Panc1 (cell line): ENCODE data around the gene CCL25. TPM values are rescaled to one million over a fixed set of nuclear protein-coding genes. Genes with fewer than 3 reads are reported as not detected.
"Not testable (repeated sequence)": the region's sequence is repeated elsewhere in the genome, so short reads cannot be mapped to it uniquely, and the experiment has no call there.

Source experiments
- ATAC-seq: fragments of 200-7000 bp; cut with Tn5 transposase; 2 replicates; pipeline ENCODE4 v1.9.1; 2020; ENCODE audit warnings: mild to moderate bottlenecking, moderate library complexity
- BruUV-seq: library from RNA; stranded (reverse); fragments of 400-500 nt; replicated peaks from 2 replicates; lab custom pipeline; 2021; lab: Mats Ljungman, UMichigan
- CTCF ChIA-PET: fragments of 300-600 bp; sonication (Branson Sonifier 250); formaldehyde crosslinking; loops from one replicate; lab custom pipeline; 2022; ENCODE audit warnings: antibody characterized with exemption; lab: Charles Lee
- POLR2A ChIA-PET: fragments of 300-600 bp; sonication (Branson Sonifier 250); formaldehyde crosslinking; loops from one replicate; lab custom pipeline; 2022; ENCODE audit warnings: antibody characterized with exemption; lab: Charles Lee
- DNase-seq: peaks from one replicate; pipeline ENCODE4 v3.0.0-alpha.2; 2010; ENCODE audit warnings: low read depth, low spot score
- H3K27ac ChIP-seq: 2 replicates; pipeline ENCODE4 v1.5.1; 2011; ENCODE audit warnings: mild to moderate bottlenecking, low read length, inconsistent platforms
- H3K27me3 ChIP-seq: fragments of 200-500 bp; sonication (Bioruptor generic); 2 replicates; pipeline ENCODE4 v1.6.0; 2014; ENCODE audit warnings: low read length, inconsistent platforms; ENCODE audit not compliant: control insufficient read depth, insufficient read depth
- H3K36me3 ChIP-seq: fragments of 200-500 bp; sonication (Bioruptor generic); 2 replicates; pipeline ENCODE4 v1.5.1; 2014; ENCODE audit warnings: inconsistent platforms, mild to moderate bottlenecking, low read length, moderate library complexity; ENCODE audit not compliant: control insufficient read depth, insufficient read depth
- H3K4me1 ChIP-seq: 2 replicates; pipeline ENCODE4 v1.5.1; 2011; ENCODE audit warnings: inconsistent platforms, mild to moderate bottlenecking, low read length, moderate library complexity; ENCODE audit not compliant: control insufficient read depth, insufficient read depth
- H3K4me3 ChIP-seq, 2 experiments: 2 replicates each; pipeline ENCODE4 v1.5.1; 2011 to 2012; ENCODE audit warnings: low read depth in 2 of 2, low read length in 2 of 2, mild to moderate bottlenecking in 2 of 2, inconsistent platforms in 1 of 2, moderate library complexity in 1 of 2
- H3K9me3 ChIP-seq: fragments of 200-500 bp; sonication (Bioruptor generic); 2 replicates; pipeline ENCODE4 v1.5.1; 2014; ENCODE audit warnings: low read depth, mild to moderate bottlenecking, inconsistent platforms, low read length, moderate library complexity; ENCODE audit not compliant: control insufficient read depth, insufficient read depth
- POLR2AphosphoS5 ChIP-seq: IDR thresholded peaks from 2 replicates; pipeline ENCODE4 v1.6.1; 2012; ENCODE audit warnings: mild to moderate bottlenecking, low read depth, low read length, moderate library complexity
- SIN3A ChIP-seq: IDR thresholded peaks from 2 replicates; pipeline ENCODE4 v1.6.1; 2012; ENCODE audit warnings: low read depth, mild to moderate bottlenecking, low read length, moderate library complexity, borderline replicate concordance; ENCODE audit not compliant: insufficient read depth
- TCF7L2 ChIP-seq: IDR thresholded peaks from 2 replicates; pipeline ENCODE4 v1.6.1; 2011; ENCODE audit warnings: mild to moderate bottlenecking, low read depth, low read length, inconsistent platforms
- in situ Hi-C: cut with HindIII; loops from 2 replicates; pipeline ENCODE4 v1.10.0; 2016; ENCODE audit warnings: low sequenced_read_pairs, low pct_unique_long_range_greater_than_20kb
- intact Hi-C: fragments of 100-400 bp; cut with micrococcal nuclease; formaldehyde crosslinking; loops from one replicate; pipeline ENCODE4 v1.10.0; 2022; ENCODE audit not compliant: unreplicated experiment
- total RNA-seq: library from RNA; stranded (reverse); gene quantifications from one replicate; pipeline ENCODE4 v1.2.1, GENCODE V29; 2021; ENCODE audit not compliant: unreplicated experiment
- TF ChIP-seq, protein P1 (sequence below), 2 experiments: IDR thresholded peaks; 2 replicates each; pipeline ENCODE4 v1.6.1; 2011 to 2012; ENCODE audit warnings: low read depth in 2 of 2, control low read depth in 1 of 2, low read length in 1 of 2, mild to moderate bottlenecking in 1 of 2, moderate library complexity in 1 of 2; ENCODE audit not compliant: insufficient read depth in 1 of 2
- TF ChIP-seq, protein P2 (sequence below): fragments of 450-650 bp; IDR thresholded peaks from 2 replicates; pipeline ENCODE4 v1.5.1; 2017; ENCODE audit warnings: mild to moderate bottlenecking

The CCL25 gene
- total RNA-seq, 1 experiment from 2014 or later, result not detected

DNA sequence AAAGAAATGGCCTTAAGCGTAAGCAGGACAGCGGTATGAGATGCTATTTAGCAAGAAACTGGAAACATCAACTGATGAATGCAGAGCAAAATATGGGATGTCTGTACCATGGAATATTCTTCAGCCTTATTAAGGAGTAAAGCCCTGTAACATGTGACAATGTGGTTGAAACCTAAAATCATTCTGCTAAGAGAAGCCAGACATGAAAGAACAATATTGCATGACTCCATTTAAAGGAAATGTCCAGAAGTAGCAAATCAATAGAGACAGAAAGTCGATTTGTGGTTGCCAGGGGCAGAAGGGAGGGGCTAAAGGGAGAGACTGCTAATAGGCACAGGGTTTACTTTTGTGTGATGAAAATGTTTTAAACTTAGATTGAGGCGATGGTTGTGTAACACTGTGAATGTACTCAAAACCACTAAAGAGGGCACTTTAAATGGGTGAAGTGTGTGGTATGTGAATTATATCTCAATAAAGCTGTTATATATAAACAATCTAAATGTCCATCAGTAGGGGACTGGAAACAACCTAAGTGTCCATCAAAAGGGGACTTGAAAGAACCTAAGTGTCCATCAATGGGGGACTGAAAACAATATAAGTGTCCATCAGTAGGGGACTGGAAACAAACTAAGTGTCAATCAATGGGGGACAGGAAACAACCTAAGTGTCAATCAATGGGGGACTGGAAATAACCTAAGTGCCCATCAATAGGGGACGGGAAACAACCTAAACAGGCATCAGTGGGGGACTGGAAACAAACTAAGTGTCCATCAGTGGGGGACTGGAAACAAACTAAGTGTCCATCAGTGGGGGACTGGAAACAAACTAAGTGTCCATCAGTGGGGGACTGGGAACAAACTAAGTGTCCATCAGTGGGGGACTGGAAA, 45.4 kb downstream of the CCL25 start:
- intact Hi-C loops (no loop called here), in situ Hi-C loops (no loop called here)
- ATAC-seq (no peak), DNase-seq (no peak)
- ChIA-PET POLR2A (no interaction called here), CTCF (no interaction called here)
- Histone ChIP-seq H3K27ac (no peak overlapping the region), H3K27me3 (no peaks in the 10 kb centered on the region; the same call in 1 of the 2 replicates), H3K4me3 (no peak overlapping the region), H3K9me3 (peaks cover 6% of the 10 kb centered on the region; the same call in 1 of the 2 replicates), H3K36me3 (no peaks in the 10 kb centered on the region), H3K4me1 (no peaks in the 10 kb centered on the region)
- TF ChIP-seq TCF7L2 (no peak), POLR2AphosphoS5 (no peak), SIN3A (no peak)
- TF ChIP-seq, protein P1, sequence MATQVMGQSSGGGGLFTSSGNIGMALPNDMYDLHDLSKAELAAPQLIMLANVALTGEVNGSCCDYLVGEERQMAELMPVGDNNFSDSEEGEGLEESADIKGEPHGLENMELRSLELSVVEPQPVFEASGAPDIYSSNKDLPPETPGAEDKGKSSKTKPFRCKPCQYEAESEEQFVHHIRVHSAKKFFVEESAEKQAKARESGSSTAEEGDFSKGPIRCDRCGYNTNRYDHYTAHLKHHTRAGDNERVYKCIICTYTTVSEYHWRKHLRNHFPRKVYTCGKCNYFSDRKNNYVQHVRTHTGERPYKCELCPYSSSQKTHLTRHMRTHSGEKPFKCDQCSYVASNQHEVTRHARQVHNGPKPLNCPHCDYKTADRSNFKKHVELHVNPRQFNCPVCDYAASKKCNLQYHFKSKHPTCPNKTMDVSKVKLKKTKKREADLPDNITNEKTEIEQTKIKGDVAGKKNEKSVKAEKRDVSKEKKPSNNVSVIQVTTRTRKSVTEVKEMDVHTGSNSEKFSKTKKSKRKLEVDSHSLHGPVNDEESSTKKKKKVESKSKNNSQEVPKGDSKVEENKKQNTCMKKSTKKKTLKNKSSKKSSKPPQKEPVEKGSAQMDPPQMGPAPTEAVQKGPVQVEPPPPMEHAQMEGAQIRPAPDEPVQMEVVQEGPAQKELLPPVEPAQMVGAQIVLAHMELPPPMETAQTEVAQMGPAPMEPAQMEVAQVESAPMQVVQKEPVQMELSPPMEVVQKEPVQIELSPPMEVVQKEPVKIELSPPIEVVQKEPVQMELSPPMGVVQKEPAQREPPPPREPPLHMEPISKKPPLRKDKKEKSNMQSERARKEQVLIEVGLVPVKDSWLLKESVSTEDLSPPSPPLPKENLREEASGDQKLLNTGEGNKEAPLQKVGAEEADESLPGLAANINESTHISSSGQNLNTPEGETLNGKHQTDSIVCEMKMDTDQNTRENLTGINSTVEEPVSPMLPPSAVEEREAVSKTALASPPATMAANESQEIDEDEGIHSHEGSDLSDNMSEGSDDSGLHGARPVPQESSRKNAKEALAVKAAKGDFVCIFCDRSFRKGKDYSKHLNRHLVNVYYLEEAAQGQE (IDR thresholded peaks at IDR 0.05; ENCODE audit: insufficient read depth in 1 of 2, low read depth in 2 of 2, low read length in 1 of 2), result no peak
- TF ChIP-seq, protein P2, sequence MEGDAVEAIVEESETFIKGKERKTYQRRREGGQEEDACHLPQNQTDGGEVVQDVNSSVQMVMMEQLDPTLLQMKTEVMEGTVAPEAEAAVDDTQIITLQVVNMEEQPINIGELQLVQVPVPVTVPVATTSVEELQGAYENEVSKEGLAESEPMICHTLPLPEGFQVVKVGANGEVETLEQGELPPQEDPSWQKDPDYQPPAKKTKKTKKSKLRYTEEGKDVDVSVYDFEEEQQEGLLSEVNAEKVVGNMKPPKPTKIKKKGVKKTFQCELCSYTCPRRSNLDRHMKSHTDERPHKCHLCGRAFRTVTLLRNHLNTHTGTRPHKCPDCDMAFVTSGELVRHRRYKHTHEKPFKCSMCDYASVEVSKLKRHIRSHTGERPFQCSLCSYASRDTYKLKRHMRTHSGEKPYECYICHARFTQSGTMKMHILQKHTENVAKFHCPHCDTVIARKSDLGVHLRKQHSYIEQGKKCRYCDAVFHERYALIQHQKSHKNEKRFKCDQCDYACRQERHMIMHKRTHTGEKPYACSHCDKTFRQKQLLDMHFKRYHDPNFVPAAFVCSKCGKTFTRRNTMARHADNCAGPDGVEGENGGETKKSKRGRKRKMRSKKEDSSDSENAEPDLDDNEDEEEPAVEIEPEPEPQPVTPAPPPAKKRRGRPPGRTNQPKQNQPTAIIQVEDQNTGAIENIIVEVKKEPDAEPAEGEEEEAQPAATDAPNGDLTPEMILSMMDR, result no peak
- no TSS peak for BruUV-seq

DNA sequence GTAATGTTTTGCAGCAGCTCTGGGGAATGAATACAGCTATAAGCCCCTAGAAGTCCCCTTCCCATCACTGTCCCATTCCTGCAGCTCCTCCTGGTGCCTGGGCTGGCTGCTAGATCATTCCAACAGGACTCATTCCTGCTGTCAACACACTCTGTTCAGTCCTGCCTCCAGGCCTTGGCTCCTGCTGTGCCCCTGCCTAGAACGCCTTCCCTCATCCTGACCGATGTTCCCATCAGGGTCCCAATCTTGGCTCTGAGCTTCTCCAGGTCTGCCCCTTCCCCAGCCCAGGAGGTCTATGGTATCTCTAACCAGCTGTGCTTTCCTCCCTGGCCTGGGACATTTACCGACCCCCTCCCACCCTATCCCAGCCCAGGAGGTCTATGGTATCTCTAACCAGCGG, 48.8 kb downstream of the CCL25 start:
- Histone ChIP-seq H3K27me3 (no peaks in the 10 kb centered on the region; the same call in 1 of the 2 replicates), H3K36me3 (no peaks in the 10 kb centered on the region), H3K4me1 (no peaks in the 10 kb centered on the region), H3K27ac (no peak overlapping the region), H3K9me3 (no peaks in the 10 kb centered on the region), H3K4me3 (no peak overlapping the region)
- in situ Hi-C loops, result no loop called here
- ATAC-seq (no peak), DNase-seq (no peak)
- intact Hi-C loops, result no loop called here
- CTCF ChIA-PET, result no interaction called here
- no peak for TF ChIP-seq POLR2AphosphoS5
- POLR2A ChIA-PET, result no interaction called here
- BruUV-seq, result no TSS peak

DNA sequence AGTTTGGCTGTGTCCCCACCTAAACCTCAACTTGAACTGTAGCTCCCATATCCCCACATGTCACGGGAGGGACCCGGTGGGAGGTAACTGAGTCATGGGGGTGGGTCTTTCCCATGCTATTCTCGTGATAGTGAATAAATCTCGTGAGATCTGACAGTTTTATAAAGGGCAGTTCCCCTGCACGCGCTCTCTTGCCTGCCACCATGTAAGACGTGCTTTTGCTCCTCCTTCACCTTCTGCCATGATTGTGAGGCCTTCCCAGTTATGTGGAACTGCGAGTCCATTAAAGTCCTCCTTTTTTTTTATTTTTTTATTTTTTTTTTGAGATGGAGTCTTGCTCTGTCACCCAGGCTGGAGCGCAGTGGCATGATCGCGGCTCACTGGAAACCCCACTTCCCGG, 49.4 kb downstream of the CCL25 start:
- H3K27ac ChIP-seq, H3K4me3 ChIP-seq, POLR2A ChIA-PET, H3K36me3 ChIP-seq, ATAC-seq, BruUV-seq, intact Hi-C loops, H3K27me3 ChIP-seq, DNase-seq, in situ Hi-C loops, CTCF ChIA-PET, H3K4me1 ChIP-seq, H3K9me3 ChIP-seq: not testable (repeated sequence)
